ELR (cell line): ENCODE results near the gene EGLN3.

ENCODE experiments used
- DNase-seq: peaks from one replicate; pipeline ENCODE4 v3.0.0-alpha.2; 2015; ENCODE audit warnings: low read depth

EGLN3 gene

DNA sequence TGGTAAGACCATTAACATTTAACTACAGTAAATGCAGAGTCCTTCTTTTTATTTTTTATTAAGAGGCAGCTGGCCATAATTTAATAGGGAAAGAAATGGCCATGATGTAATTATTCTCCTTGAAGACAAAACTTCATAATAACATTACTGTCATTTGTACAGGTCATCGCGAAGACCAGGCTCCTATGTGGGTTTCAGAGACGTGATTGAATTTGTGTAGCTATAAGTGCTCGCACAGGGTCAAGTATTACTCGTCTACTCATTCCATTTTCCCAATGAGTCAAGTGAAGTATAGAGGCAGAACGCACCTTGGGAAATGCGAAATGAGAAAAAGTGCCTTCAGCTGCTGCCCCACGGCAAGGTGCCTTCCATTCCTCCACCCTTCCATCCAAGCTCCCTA lies 40.4 kb downstream of the EGLN3 start:
- DNase-seq: no peak

DNA sequence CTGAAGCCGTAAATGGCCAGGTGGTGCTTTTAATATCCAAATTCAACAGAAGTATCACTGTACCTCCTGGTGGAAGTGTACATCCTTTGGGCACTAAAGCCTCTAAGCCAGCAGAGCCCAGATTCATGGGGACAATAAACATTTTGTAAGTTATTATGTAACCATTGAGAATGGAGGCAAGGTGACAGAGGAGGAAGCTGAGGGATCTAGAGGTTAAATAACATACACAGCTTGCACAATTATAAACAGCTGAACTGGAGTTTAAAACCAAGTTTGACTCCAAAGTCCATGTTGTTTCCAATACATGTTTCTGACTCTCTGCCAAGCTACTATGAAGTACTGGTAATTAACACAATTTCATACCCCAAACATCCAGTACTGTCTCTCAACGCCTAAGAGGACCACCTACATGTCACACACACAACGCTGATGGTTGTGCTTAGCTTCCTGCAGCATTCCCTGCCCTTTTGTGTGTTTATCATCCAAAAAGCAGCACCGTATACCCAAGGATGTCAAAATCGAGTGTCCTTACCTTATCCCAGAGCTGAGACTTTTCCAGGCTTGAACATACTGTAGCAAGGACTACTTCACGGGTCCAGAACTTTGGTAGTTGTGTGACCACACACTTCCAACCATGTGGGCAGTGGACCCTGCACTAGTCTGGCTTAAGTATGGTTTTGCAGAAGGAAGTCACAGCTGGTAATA lies 41.3 kb downstream of the EGLN3 start:
- no peak for DNase-seq

GRCh38 chr14:33908540-33909223 lies 42.2 kb downstream of the EGLN3 start:
- no peak for DNase-seq

DNA sequence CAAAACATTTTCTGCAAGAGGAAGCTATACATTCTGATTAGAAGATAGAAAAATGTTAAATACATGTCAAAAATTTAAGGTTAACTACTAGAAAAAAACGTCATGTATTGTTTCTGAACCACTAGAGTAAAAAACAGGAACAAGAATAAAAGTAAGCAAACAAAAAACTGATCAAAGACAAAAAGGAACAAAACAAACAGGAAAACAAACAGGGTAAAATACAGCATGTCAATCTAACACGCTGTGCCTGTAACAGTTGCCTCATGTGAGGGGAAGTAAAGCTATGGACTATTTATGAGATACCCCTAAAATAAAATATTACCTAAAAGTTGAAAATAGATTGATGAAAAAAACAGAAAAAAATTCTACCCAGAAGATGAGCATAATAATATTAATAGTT lies 43.9 kb downstream of the EGLN3 start:
- DNase-seq: no peak

DNA sequence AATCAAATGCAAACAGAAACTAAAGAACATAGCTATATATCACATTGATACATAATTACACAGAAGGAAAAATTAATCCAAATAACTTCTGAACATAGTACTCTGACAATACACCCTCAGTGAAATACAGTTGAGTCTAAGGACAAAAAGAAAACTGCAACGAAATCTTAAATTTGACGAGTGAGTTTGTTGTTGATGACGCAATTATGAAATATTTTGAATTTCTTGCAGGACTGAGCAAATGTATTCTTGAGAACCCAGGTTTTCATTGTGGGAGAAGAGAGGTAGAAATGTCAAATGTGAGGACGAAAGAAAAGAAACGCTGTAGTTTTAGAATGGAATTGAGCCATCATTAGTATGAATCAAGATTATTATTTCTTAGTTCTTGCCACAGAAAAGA lies 46.3 kb downstream of the EGLN3 start:
- no peak for DNase-seq

DNA sequence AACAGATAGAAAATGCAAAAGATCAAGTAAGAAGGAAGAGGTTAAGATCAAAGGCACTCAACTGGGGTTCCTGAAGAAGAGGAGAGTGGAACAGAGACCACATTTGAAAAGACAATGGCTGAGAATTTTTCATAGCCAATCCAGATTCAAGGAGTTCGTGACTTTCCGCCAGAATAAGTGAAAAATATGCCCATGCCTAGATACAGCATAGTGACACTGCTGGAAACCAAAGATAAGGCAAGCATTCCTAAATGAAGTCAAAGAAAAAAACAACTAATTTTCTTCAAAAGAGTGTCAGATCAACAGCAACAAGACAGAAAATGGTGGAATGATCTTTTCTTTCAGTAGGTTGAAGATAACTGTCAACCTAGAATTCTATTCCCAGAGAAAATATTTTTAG lies 47.5 kb downstream of the EGLN3 start:
- DNase-seq: no peak

- DNase-seq: no peak
Measured at GRCh38 chr14:33902363-33902762, 48.5 kb downstream of the EGLN3 start.

- no peak for DNase-seq
Measured at GRCh38 chr14:33901426-33902155, 49.3 kb downstream of the EGLN3 start.

GRCh38 chr14:33900706-33901105 lies 50.2 kb downstream of the EGLN3 start:
- DNase-seq: no peak

- no peak for DNase-seq
Measured at GRCh38 chr14:33899723-33900341, 51.0 kb downstream of the EGLN3 start.

DNA sequence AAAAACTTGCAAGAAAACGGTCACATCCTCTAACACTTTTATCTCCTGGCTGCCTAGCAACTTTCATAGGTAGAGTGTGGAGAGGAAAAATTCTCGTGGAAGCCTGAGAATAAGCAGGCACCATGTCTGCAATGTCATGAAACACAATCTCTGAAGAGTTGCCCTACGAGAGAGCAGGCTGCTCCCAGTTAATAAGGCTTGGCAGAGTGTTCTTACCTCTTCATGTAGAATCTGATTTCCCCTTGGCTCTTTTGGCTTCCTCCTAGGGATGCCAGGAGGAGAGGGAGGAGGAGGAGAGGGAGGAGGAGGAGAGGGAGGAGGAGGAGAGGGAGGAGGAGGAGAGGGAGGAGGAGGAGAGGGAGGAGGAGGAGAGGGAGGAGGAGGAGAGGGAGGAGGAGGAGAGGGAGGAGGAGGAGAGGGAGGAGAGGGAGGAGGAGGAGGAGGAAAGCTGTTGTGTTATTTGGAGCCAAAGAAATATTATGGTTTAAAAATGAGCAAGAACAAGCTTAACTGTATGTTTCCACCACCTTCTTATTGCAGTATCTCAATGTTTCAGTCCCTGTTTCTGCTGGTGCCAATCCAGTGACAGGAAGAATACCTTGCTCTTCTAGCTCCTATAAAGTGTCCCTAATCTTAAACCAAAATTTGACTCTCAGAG lies 52.9 kb downstream of the EGLN3 start:
- no peak for DNase-seq

DNA sequence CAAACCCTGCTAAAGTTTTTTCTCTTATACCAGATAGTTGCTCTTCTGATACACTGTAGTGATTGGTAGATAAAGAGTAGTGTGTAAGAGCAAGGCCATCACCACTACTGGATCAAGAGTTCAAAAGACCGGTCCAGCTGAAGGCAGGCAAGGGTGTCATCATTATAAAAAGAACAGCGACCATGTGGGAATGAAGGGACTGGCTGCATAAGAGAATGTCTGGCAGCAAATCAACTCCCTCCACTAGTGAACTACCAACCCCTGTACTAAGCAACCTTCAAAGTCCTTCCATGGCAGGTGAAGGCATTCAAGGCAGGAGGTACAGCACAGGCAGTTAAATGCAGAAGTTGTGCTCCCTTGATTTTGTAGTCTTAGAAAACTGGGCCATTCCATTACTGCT lies 53.5 kb downstream of the EGLN3 start:
- no peak for DNase-seq

- DNase-seq: no peak
Measured at GRCh38 chr14:33894339-33894738, 56.5 kb downstream of the EGLN3 start.

GRCh38 chr14:33891700-33892099 lies 59.2 kb downstream of the EGLN3 start:
- DNase-seq: no peak

DNA sequence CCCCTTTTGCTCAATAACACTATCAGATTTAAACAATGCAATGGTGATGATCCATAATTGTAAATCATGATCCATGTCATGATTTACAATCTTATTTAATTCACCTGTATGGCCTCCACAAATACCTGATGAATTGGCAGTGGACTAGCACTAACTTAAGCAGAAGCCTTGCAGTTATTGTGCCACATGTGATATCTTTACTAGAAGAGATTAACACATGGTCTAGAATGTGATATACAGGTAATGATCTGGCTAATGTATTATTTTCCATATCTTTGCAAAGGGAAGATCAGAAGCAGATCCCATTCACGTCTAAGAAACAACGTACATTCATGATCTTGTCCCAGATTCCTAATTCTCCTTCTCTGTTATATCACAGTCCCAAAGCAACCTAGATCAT lies 66.0 kb downstream of the EGLN3 start:
- no peak for DNase-seq

DNA sequence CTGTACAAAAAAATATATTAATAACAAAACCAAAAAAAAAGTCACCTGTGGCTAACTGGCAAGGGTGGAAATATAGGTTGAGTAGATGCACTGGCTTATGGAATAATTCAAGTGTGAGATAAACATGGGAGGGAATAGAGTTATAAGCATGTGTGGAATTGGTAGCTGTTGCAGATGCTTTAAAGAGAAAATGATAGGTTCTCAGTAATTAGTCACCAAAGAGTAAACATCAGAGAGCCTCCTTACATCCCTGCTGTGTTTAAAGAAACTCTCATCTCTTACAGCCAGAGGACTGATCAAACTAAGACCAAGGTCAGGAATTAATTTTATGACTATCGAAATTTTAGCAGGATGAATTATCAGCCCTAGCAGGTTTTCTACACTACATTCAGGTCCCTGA lies 70.5 kb downstream of the EGLN3 start:
- DNase-seq: no peak

GRCh38 chr14:33879684-33880286 lies 71.1 kb downstream of the EGLN3 start:
- no peak for DNase-seq

DNA sequence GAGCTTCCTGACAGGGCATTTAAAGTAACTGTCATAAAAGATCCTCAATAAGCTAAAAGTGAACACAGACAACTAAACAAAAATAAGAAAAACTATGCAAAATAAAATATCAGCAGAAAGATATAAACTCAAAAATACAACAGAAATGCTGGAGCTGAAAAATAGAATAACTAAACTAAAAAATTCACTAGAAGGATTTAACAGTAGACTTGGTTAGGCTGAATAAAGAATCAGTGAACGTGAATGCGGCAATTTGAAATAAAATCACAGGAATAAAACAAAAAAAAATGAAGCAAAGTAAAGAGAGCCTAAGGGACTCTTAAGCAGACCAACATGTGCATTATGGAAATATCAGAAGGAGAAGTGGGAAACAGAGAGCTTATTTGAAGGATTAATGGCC lies 74.6 kb downstream of the EGLN3 start:
- no peak for DNase-seq
